AG04450 (cell line): ENCODE data around the gene VPS11. TPM values are rescaled to one million over a fixed set of nuclear protein-coding genes. Genes with fewer than 3 reads are reported as not detected.

Experiments
- CTCF ChIA-PET: fragments of 300-600, 350-600 bp; formaldehyde crosslinking; extraction: SDS; loops from one replicate; lab custom pipeline; 2022; ENCODE audit warnings: antibody characterized with exemption, inconsistent platforms; lab: Charles Lee
- POLR2A ChIA-PET: fragments of 350-600 bp; formaldehyde crosslinking; extraction: SDS; loops from one replicate; lab custom pipeline; 2021; ENCODE audit warnings: antibody characterized with exemption, inconsistent platforms; lab: Yijun Ruan, JAX
- DNase-seq: peaks from one replicate; pipeline ENCODE4 v3.0.0-alpha.2; 2011; ENCODE audit warnings: low read depth, low spot score
- H3K27ac ChIP-seq: one replicate; pipeline ENCODE4 v1.5.1; 2012; ENCODE audit warnings: low read depth, low read length, control low read depth
- H3K27me3 ChIP-seq: one replicate; pipeline ENCODE4 v1.6.0; 2012; ENCODE audit warnings: low read length; ENCODE audit not compliant: control insufficient read depth, insufficient read depth
- H3K4me3 ChIP-seq: 2 replicates; pipeline ENCODE4 v1.5.1; 2011; ENCODE audit warnings: mild to moderate bottlenecking, low read depth, low read length, control low read depth
- H3K9me3 ChIP-seq: 2 replicates; pipeline ENCODE4 v1.5.1; 2012; ENCODE audit warnings: low read length; ENCODE audit not compliant: control insufficient read depth, insufficient read depth
- CTCF ChIP-seq: IDR thresholded peaks from 2 replicates; pipeline ENCODE4 v1.5.1; 2011; ENCODE audit warnings: low read depth, low read length, control low read depth, inconsistent platforms
- polyA plus RNA-seq: library from polyadenylated mRNA; depleted of rRNA; stranded (reverse); fragments of >200 nt; gene quantifications from 2 replicates; pipeline ENCODE4 v1.2.3, GENCODE V29; 2011; rRNA removed

VPS11 gene
- polyA plus RNA-seq, 1 experiment: 9.9 TPM

GRCh38 chr11:119130662-119131061 is 63.0 kb downstream of the VPS11 start:
- Histone ChIP-seq H3K27ac (no peak overlapping the region), H3K27me3 (no peaks in the 10 kb centered on the region), H3K4me3 (no peak overlapping the region), H3K9me3 (no peaks in the 10 kb centered on the region)
- ChIA-PET POLR2A (no interaction called here), CTCF (interaction anchor here (0.8 to 1.2 kb wide), 2 partner anchors 36 to 66 kb away, joined by 3 to 4 read pairs; a partner anchor contains a TSS)
- TF ChIP-seq CTCF: 0 out of 2 replicates have a peak, but pooled peaks have one; percentile 6
- DNase-seq: no peak

Other genes starting within 250 kb of the VPS11 start
- not detected in 2 replicates for gene CXCR5, start 183.9 kb upstream of the VPS11 start, polyA plus RNA-seq
- gene BCL9L, start 141.9 kb upstream of the VPS11 start, polyA plus RNA-seq: 2.5 and 5.7 TPM in 2 replicates
- 0.20 TPM in 1 of 2 replicates, not detected in the other for gene UPK2, start 111.5 kb upstream of the VPS11 start, polyA plus RNA-seq
- not detected in 2 replicates for gene FOXR1, start 96.1 kb upstream of the VPS11 start, polyA plus RNA-seq
- 11.4 and 13.5 TPM in 2 replicates for gene CENATAC, start 69.7 kb upstream of the VPS11 start, polyA plus RNA-seq
- gene RPS25, start 49.5 kb upstream of the VPS11 start, polyA plus RNA-seq: 819 and 1,059 TPM in 2 replicates
- gene TRAPPC4, start 49.1 kb upstream of the VPS11 start, polyA plus RNA-seq: 95.3 and 100 TPM in 2 replicates
- gene SLC37A4, start 36.9 kb upstream of the VPS11 start, polyA plus RNA-seq: 12.5 and 14.9 TPM in 2 replicates
- 123 and 144 TPM in 2 replicates for gene HYOU1, start 10.6 kb upstream of the VPS11 start, polyA plus RNA-seq
- gene HMBS, start 17.1 kb downstream of the VPS11 start, polyA plus RNA-seq: 38.5 and 43.3 TPM in 2 replicates
- gene DPAGT1, start 34.0 kb downstream of the VPS11 start, polyA plus RNA-seq: 59.2 and 62.5 TPM in 2 replicates
- gene C2CD2L, start 39.5 kb downstream of the VPS11 start, polyA plus RNA-seq: 2.8 and 3.4 TPM in 2 replicates
- gene HINFP, start 53.8 kb downstream of the VPS11 start, polyA plus RNA-seq: 14.9 and 16.4 TPM in 2 replicates
- 0.21 and 0.30 TPM in 2 replicates for gene ABCG4, start 81.2 kb downstream of the VPS11 start, polyA plus RNA-seq
- 4.7 and 6.4 TPM in 2 replicates for gene NLRX1, start 100.9 kb downstream of the VPS11 start, polyA plus RNA-seq
- not detected in 2 replicates for gene NHERF4, start 117.7 kb downstream of the VPS11 start, polyA plus RNA-seq
- gene CBL, start 138.5 kb downstream of the VPS11 start, polyA plus RNA-seq: 19.9 and 24.3 TPM in 2 replicates
- 41.9 and 53.4 TPM in 2 replicates for gene MCAM, start 249.3 kb downstream of the VPS11 start, polyA plus RNA-seq